GM12801 (cell line): ENCODE results near the gene IPO4.

ENCODE experiments used
- TF ChIP-seq, protein P1 (sequence below): IDR thresholded peaks from one replicate; pipeline ENCODE4 v1.5.1; 2011; ENCODE audit warnings: control low read depth; ENCODE audit not compliant: insufficient read length; ENCODE audit errors: extremely low read depth

Gene IPO4

DNA sequence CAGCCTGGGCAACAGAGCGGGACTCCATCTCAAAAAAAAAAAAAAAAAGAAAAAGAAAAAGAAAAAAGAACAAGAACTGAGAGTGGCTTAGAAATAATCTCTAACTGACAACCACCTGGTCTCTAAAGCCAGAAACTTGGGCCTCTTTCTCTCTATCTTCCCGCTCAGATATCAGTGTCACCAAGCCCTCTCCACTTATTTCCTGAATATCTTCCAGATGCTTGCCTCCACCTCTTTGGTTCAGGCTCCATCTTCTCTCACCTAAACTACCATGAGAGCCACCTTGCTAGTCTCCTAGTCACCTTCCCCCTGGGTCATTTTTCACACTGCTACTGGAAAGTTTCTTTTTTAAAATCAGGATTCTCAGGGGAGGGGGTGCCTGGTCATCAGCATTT, 8.4 kb upstream of the IPO4 start:
- TF ChIP-seq, protein P1, sequence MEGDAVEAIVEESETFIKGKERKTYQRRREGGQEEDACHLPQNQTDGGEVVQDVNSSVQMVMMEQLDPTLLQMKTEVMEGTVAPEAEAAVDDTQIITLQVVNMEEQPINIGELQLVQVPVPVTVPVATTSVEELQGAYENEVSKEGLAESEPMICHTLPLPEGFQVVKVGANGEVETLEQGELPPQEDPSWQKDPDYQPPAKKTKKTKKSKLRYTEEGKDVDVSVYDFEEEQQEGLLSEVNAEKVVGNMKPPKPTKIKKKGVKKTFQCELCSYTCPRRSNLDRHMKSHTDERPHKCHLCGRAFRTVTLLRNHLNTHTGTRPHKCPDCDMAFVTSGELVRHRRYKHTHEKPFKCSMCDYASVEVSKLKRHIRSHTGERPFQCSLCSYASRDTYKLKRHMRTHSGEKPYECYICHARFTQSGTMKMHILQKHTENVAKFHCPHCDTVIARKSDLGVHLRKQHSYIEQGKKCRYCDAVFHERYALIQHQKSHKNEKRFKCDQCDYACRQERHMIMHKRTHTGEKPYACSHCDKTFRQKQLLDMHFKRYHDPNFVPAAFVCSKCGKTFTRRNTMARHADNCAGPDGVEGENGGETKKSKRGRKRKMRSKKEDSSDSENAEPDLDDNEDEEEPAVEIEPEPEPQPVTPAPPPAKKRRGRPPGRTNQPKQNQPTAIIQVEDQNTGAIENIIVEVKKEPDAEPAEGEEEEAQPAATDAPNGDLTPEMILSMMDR, result no peak

GRCh38 chr14:24196071-24197055, 7.7 kb upstream of the IPO4 start:
- TF ChIP-seq, protein P1, result no peak

DNA sequence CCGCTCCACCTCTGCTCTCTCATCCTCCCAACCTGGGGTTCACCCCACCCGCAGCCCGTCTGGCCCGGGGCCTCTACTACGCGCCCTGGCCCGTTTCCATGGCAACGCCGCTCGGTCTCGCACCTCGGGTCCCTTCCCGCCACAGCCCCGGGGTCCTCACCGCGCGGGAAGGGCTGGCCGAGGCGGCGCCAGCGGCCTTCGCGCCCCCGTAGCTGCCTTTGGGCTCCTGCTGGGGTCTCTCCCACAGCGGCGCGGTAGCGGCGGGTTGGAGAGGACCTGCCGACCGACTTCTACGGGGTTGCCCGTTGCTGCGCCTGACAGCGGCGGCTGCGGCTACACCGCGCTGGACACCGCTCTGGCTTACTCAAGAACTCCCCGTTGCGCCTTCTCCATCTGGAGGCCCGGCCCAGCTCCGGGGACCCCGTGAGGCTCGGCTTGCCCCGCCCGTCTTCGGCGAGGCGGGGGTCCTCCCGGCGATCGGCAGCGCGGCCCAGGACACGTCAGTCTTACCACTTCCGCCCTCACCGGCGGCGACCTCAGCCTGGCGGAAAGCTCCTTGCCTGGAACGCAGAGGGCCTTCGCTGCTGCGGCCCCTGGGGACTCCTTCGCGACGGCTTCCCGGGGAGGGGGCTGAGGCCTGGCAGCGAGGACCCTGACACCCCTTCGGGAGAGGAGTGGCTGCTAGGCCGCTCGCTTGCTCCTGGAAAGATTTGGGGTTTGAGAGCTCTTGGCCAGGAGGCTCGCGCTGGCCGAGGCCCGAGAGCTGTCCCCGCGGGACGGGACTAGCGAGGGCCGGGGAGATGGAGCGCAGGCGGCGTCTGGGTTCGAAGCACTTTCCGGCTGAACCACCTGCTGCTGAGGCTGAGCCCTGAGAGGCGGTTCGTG, 6.8 kb upstream of the IPO4 start, which contains the start of gene TM9SF1:
TSS of gene TM9SF1 (minus strand) at position 256 of the 885 bp plus-strand sequence. CDS start 422 bp downstream, outside the sequence.
- TF ChIP-seq, protein P1, result no peak

DNA sequence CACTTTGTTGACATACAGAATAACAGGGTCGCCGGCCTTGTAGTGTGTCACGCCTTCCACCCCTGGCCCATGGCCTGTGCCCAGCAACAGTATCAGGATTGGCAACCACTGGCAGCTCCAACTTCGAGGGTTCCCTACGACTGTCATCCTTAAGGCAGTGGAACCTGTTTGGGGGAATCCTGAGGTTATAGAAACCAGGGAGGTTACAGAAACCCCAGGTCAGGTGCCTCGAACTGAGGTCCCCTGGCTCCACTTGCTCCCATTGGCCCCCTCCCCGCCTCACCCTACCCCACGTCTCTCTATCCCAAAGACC, 6.2 kb upstream of the IPO4 start:
- TF ChIP-seq, protein P1, result no peak

DNA sequence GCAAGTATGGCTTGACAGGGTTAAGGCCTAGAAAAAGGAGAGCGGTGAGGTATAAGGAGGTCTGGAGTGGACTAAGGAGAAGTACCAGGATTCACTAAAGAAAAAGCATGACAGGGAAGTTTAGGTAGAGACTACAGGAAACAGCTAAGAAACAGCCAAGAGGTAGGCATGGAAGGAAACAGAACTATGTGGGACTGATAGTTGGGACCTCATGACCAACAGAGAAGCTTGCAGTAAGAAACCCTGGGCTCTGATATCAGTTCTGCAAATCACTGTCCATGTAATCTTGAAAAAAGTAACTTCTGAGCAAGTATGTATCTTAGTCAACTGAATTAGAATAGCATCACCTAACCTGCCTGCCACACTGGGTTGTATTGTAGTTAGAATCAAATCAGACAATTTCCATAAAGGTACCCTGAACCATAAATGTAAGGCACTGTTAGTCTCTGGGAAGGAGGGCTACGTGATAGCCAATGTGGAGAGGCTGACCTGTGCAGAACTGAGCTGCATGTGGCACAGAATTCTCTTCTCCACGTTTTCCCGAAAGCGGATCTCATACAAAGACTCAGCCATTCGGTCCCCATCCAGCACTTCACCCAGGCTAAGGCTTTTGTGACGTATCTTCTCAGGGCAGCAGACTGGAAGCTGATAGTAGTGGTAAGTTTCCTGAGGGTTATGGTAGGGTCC, 5.7 kb upstream of the IPO4 start:
- TF ChIP-seq, protein P1, result no peak

GRCh38 chr14:24192933-24193332, 4.3 kb upstream of the IPO4 start:
- TF ChIP-seq, protein P1, result no peak

DNA sequence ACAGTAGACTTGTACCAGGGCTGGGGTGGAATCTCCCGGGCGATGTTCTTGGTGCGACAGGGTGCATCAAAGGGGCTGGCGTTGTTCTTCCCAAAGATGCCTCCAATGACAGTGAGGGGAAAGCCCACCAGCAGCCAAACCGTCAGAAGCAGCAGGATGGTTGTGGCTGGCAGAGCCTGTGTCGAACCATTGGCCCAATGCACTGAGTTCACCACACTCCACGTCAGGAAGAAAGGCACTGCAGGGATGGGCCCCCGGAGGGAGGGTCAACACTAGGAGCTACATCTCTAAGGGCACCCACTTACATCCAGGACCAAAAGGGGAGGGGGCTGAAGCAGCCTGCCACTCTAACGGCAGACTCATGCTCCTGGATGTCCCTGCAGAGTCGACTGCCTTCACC, 1.8 kb upstream of the IPO4 start:
- TF ChIP-seq, protein P1, result no peak
